Stimulated activated CD8-positive, alpha-beta memory T cell treated with anti-CD3 and anti-CD28 coated beads, Interleukin-7, amount 100 ng/mL, for 4 hours (primary cell): ENCODE measurements around the gene RMI2.
"Not testable (repeated sequence)": the region's sequence is repeated elsewhere in the genome, so short reads cannot be mapped to it uniquely, and the experiment has no call there.

ENCODE experiments used
- DNase-seq, 2 donors: peaks; one replicate each; pipeline ENCODE4 v3.0.0-alpha.2; 2020; ENCODE audit warnings: low read depth in 2 of 2

RMI2 gene

GRCh38 chr16:11354733-11355574 lies 9.7 kb downstream of the RMI2 start:
- DNase-seq = peak; percentile 78 to 83

- no peak for DNase-seq
These were observed 10.6 kb downstream of the RMI2 start for GRCh38 chr16:11355862-11356261.

DNA sequence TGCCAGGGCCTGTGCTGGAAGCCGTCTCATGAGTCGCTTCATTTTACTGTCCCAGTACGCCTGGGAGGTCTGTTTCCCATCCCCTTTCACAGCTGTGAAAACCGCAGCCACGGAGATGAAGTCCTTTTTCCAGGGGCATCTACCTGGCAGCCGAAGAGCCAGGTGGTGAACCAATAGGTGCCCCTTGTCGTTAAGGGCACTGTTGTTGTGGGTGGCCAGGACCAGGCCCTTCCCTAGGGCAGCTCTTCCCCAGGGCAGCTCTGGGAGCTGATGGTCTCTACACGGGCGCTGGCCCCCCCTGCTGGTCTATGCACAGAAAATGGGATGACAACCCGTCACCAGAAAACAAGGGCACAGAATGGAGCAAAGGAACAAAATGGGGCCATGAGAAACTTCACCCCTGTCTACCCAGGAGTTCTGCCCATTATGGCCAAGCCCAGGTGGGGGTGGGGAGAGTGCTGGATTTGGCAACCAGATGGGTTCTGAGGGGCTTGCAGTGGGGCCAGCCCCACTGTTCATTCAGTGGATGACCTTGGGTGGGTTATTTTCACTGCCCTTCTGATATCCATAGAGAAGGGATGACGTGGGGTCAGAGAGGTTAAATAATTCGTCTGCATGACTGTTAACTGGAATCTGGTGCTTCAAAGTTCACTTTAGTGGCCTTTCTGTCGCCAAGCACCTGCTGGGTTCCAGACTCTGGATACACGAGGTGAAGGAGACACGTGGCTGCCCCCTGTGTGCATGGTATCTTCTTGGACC lies 11.5 kb downstream of the RMI2 start:
- DNase-seq = peak in 1 of 2 donors; percentile 41

GRCh38 chr16:11358531-11358930 lies 13.3 kb downstream of the RMI2 start:
- no peak for DNase-seq

DNA sequence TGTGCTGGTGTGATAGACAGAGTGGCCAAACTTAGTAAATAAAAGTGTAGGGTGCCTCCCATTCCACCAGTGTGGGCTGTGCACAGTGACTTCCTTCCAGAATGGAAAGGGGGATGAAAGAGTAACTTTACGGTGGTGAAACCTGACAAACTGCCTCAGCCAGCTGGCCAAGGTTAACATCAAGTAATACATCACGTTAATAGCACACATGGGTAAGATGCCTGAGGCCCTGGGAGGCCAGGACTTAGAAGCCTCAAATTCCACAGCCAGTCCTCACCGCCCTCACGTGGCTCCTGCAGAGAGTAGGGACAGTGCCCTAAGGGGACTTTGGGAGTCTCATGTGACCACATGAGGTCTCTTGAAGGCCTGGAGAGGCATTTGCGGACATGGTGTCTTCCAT lies 14.1 kb downstream of the RMI2 start:
- no peak for DNase-seq

- no peak for DNase-seq
These were observed 15.5 kb downstream of the RMI2 start for GRCh38 chr16:11360641-11361373.

DNA sequence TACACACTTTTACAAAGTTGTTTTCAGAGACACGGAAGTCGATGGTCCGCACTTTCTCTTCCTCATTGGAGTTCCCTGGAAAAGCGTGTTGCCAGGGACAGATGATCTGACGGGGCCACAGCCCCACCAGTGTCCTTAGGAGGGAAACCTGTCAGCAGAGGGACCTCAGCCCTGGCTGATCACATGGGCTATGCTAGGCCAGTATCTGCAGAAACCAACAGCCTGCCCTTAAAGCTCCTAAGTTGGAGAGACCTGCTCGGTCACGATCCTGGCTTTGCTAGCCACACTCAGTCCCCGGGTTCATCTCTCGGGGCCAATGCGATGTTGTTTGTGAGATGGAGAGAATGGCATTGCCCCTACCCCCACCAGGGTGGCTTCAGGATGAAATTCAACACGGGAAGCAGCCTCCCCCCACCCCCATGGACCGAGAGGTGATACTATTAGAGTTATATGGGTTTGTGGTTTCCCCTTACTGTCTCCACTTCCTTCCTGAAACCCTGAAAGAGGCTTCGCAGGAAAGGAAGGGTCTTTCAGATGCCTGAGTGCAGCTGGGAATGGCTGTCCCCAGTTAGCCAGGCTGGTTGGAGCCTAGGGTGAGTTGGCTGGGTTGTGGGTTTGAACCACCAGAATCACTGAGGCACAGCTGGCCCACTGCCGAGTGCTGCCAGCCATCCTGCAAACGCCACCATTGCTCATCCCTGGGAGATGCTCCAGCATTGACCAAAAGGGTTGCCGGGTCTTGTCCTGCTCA lies 16.6 kb downstream of the RMI2 start:
- DNase-seq = no peak

- DNase-seq = no peak
These were observed 18.6 kb downstream of the RMI2 start for GRCh38 chr16:11363927-11364258.

- no peak for DNase-seq
These were observed 22.2 kb downstream of the RMI2 start for GRCh38 chr16:11367483-11367906.

DNA sequence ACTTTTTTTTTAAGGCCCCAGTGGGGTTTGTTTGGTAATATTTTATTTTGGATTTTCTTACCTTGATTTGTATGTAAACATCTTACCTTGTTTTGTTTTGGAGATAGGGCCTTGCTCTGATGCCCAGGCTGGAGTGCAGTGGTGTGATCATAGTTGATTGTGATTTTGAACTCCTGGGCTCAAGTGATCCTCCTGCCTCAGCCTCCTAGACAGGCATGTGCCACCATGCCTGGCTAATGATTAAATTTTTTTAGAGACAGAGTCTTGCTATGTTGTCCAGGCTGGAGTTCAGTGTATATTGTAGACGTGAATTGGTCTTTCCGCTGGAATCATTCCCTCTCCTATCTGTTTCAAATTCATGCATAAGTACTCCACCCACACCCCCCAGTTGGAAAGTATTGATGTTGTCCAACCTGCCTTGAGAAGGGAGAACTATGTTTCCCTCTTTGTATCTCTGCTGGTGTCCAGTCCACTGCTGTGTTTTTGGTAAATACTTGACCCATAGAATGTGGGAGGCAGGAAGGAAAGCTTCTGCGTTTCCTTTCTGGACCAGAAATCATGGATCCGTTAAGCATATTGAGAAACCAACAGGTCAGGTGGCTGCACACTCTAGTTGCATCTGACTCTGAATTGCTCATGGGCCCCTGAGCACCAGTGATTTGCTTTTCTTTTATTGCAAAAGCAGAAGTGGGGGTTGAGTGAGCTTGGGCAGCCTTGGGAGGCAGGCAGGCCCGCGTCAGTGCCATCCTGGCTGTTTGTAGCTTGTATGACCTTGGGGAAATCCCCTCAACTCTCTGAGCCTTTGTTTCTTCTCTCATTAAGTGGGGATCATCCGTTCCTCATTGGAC lies 25.0 kb downstream of the RMI2 start:
- no peak for DNase-seq

DNA sequence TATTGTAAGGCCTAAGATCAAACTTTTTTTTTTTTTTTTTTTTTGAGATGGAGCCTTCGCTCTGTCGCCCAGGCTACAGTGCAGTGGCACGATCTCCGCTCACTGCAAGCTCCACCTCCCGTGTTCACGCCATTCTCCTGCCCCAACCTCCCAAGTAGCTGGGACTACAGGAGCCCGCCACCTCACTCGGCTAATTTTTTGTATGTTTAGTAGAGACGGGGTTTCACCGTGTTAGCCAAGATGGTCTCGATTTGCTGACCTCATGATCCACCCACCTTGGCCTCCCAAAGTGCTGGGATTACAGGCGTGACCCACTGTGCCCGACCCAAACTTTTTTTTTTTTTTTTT lies 25.6 kb downstream of the RMI2 start:
- DNase-seq = not testable (repeated sequence)

DNA sequence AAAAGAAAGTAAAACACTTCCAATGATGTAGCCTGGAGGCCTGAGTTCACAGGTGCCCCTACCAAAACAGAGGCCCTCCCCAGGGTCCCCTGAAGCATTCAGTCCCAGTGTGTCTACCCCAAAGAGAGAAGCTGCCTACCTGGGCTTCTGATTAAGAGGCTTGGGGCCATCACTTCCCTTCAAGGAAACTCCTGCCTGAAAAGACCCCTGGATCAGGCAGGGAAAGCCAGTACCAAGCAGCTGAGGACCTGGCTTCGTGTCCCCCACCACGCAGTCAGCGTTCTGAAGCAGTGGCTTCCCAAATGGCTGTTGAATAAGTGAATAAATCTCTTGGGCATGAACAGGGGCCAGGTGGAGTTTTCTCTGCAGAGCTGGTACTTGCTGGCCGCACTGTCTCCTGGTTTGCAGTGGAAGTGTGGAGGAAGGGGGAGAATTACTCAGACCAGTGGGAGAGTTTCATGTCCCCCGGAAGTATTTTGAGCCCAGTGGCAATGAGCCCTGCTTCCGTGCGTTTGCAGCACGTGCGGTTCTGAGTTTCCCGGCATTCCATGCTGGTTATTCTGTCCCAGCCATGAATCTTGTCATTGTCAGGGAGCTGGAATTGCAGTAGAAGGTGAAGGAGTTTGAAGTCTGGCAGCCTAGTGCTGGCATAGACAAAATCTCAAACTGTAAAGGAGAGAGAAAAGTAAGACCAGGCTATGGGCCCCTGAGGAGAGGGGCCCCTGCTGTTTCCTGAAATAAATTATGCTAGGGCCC lies 27.0 kb downstream of the RMI2 start:
- no peak for DNase-seq

- no peak for DNase-seq
These were observed 27.6 kb downstream of the RMI2 start for GRCh38 chr16:11372829-11373306.

GRCh38 chr16:11374255-11374654 lies 29.0 kb downstream of the RMI2 start:
- no peak for DNase-seq

- DNase-seq = no peak
These were observed 31.9 kb downstream of the RMI2 start for GRCh38 chr16:11377154-11377553.

DNA sequence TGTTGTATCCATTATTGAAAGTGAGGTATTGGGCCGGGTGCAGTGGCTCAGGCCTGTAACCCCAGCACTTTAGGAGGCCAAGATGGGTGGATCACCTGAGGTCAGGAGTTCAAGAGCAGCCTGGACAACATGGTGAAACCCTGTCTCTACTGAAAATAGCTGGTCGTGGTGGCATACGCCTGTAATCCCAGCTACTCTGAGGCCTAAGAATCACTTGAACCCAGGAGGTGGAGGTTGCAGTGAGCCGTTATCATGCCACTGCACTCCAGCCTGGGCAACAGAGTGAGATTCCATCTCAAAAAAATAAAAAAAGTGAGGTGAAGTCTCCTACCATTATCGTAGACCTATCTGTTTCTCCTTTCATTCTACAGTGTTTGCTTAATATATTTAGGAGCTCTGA lies 33.7 kb downstream of the RMI2 start:
- DNase-seq = not testable (repeated sequence)

GRCh38 chr16:11379420-11379819 lies 34.2 kb downstream of the RMI2 start:
- no peak for DNase-seq

DNA sequence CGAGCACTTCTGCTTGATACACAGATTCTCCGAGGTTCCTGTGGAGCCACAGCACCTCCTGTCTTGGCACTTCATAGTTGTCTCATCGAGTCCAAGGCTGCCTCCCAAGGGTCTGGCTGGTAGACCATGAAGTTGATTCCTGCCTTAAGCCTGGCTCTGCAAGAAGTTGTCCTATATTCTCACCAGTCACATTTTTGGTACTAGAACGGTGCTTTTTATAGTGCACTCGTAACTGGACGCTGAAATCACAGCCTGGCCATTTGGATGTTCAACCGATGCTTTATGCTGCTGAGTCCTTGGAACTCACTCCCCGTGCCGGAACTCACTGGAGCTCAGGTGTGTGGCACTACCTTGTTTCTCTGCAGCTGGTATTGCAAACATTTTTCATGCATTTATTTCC lies 35.6 kb downstream of the RMI2 start:
- no peak for DNase-seq

GRCh38 chr16:11383481-11384183 lies 38.4 kb downstream of the RMI2 start:
- DNase-seq = no peak
